SH-SY5Y (cell line): ENCODE data around the gene RNF25.

Experiments
- GATA2 ChIP-seq: IDR thresholded peaks from 2 replicates; pipeline ENCODE4 v1.6.1; 2011; ENCODE audit warnings: mild to moderate bottlenecking, low read depth, low read length
- GATA3 ChIP-seq: IDR thresholded peaks from 2 replicates; pipeline ENCODE4 v1.6.1; 2011; ENCODE audit warnings: low read depth, mild to moderate bottlenecking, low read length, moderate library complexity

The RNF25 gene, protein sequence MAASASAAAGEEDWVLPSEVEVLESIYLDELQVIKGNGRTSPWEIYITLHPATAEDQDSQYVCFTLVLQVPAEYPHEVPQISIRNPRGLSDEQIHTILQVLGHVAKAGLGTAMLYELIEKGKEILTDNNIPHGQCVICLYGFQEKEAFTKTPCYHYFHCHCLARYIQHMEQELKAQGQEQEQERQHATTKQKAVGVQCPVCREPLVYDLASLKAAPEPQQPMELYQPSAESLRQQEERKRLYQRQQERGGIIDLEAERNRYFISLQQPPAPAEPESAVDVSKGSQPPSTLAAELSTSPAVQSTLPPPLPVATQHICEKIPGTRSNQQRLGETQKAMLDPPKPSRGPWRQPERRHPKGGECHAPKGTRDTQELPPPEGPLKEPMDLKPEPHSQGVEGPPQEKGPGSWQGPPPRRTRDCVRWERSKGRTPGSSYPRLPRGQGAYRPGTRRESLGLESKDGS

GRCh38 chr2:218671654-218672566 is at the start of gene RNF25, which contains the start of gene STK36:
Gene RNF25, minus strand, starts transcription at chr2:218672002. Its CDS starts 32 bp downstream, at chr2:218671970.
Gene STK36, plus strand, starts transcription at chr2:218672086. Its CDS starts 744 bp downstream, at chr2:218672830.
- TF ChIP-seq GATA3, result no peak
- peak; percentile 34; the same call in 1 of the 2 replicates for TF ChIP-seq GATA2

DNA sequence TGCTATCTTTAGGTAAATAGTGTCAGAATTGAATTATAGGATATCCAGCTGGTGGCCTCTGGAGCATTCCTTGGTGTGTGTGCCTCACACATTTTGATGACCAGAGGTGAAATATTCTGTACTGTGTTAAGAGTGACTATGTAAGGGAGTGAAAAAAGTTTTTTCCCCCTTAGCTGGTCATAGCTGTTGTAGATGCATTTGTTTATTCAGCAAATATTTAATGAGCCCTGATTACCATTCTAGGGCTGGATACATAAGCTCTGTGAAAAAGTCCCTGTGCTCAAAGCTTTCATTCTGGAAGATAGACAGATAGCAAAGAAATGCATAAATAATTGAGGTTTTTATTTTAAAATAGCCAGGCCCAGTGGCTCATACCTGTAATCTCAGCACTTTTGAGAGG is 49.7 kb upstream of the RNF25 start:
- TF ChIP-seq GATA2 (no peak), GATA3 (no peak)

DNA sequence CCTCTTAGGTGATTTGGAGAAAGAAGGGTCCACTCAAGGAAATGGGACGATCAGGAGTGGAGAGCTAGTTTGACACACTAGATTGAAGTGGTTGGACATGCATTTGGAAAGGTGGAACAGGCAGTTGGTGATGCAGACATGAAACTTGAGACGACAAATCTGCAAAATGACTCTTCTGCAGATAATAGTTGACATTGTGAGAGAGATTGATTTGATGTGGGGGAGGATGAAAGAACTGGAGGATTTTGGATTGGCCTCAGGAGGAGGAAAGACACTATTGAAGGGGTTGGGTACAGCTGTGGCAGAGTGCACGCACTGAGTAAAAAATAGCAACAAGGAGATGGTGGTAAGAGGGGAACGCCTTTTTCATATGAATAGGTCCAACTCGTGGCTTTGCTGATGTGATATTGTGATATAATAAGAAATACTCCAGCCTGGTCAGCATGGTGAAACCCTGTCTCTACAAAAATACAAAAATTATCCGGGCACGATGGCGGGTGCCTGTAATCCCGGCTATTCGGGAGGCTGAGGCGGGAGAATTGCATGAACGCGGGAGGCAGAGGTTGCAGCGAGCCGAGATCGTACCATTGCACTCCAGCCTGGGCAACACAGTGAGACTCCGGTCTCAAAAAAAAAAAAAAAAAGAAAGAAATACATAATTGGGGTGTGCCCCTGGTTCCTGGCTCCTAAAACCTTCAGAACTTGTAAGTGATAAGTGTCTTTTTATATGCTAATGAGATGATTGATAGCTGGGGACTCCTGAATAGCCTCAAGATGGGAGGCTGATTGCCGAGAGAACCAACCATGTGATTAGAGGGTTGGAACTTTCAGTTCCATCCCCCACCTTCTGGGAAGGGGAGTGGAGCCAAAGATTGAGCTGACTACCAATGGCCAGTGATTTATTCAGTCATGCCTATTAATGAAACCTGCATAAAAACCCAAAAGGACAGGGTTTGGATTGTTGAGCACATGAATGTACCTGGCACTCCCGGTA is 48.5 kb upstream of the RNF25 start:
- no peak for TF ChIP-seq GATA2
- no peak for TF ChIP-seq GATA3

DNA sequence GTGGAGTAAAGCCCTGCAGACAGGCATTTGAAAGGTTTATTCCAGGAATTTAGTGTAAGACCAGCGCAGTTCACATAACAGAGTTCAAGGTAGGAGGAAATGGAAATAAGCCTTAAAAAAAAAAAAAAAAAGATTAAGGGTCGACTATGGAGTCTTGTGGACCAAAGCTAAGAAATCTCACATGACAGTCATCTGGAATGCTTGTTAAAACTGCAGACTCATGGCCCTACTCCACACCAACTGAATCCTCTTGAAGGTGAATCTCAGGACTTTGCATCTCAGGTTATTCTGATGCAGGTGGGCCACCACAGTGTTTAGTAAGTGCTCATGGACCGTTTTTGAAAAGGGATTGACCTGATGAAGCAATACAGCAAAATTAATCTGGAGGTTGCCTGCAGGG is 47.7 kb upstream of the RNF25 start:
- TF ChIP-seq GATA3 (no peak), GATA2 (no peak)

DNA sequence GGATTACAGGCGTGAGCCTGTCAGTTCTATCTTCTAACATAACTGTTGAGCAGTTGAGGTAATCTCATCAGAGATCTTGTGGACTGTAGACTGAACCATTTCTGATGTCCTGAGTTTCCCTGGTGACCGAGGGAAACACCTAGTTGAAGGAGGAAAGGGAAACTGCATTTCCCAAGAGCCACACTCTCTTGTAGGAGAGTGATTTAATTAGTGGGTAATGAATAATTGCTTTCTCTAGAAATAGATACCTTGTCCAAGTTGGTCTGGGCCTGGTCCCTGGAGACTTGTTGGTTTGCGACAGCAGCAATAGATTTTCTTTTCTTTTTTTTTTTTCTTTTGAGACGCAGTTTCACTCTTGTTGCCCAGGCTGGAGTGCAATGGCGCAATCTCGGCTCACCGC is 46.3 kb upstream of the RNF25 start:
- TF ChIP-seq GATA3 (no peak), GATA2 (no peak)

- TF ChIP-seq GATA3 (no peak), GATA2 (no peak)
Measured at GRCh38 chr2:218717262-218717661, 45.5 kb upstream of the RNF25 start.

GRCh38 chr2:218716070-218716469 is 44.3 kb upstream of the RNF25 start:
- TF ChIP-seq GATA2, result no peak
- no peak for TF ChIP-seq GATA3

- TF ChIP-seq GATA3, result no peak
- no peak for TF ChIP-seq GATA2
Measured at GRCh38 chr2:218713922-218714321, 42.1 kb upstream of the RNF25 start.

- TF ChIP-seq GATA2, result no peak
- no peak for TF ChIP-seq GATA3
Measured at GRCh38 chr2:218711550-218711929, 39.7 kb upstream of the RNF25 start.

- TF ChIP-seq GATA3 (no peak), GATA2 (no peak)
Measured at GRCh38 chr2:218710687-218711549, 39.1 kb upstream of the RNF25 start, which contains the start of gene TTLL4. Gene TTLL4, plus strand, starts transcription at chr2:218710835. Its CDS starts 26,842 bp downstream, at chr2:218737677.

GRCh38 chr2:218710334-218710686 is 38.5 kb upstream of the RNF25 start:
- TF ChIP-seq GATA3 (no peak), GATA2 (no peak)

DNA sequence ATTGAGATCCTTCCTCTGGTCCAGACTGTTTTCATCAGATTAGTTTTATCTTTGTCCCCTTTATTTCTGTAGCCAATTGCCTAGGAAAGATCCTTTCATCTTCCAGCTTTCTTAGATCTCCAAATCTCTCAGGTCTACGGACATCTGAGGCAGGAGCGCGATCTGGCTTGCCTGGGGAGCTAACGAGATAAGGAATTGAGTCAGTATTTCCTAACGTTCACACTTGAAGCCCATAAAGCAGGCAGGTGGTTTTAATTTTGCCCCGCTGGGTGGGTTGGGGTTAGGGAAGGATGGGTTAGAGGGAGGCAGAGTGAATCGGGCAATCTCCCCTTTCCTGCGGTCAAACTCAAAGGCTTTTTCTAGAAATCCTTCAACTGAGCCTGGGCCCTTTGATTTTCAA is 38.1 kb upstream of the RNF25 start:
- TF ChIP-seq GATA3 (no peak), GATA2 (no peak)

DNA sequence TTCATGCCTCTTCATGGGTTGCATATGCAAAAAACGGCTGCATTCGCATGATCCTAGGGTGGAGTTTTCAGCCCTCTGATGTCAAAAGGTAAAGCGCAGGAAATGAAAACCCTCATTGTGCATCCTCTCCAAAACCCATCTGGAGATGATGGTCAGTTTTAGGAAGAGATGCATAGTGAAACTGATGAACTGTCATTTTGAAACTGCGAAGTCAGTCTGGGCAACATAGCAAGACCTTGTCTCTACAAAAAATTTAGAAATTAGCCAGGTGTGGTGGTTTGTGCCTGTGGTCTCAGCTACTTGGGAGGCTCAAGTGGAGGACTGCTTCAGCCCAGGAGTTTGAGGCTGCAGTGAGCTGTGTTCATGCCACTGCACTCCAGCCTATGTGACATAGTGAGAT is 36.3 kb upstream of the RNF25 start:
- TF ChIP-seq GATA3, result no peak

DNA sequence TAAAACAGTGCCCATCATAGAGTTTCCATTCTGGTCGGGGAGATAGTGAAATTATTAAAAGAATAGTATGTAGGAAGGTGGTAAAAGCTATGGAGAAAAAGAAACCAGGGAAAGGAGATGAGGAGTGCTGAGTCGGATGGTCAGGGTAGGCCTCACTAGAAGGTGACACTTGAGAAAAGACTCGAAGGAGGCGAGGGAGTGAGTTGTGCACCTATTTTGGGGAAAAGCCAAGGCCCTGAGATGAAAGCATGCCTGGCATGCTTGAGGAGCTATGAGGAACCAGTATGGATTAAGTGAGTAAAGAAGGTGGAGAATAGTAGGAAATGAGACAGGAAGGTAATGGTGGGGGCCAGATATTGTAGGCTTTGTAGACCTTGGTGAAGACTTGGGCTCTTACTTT is 31.5 kb upstream of the RNF25 start:
- TF ChIP-seq GATA2, result no peak
- TF ChIP-seq GATA3, result no peak

DNA sequence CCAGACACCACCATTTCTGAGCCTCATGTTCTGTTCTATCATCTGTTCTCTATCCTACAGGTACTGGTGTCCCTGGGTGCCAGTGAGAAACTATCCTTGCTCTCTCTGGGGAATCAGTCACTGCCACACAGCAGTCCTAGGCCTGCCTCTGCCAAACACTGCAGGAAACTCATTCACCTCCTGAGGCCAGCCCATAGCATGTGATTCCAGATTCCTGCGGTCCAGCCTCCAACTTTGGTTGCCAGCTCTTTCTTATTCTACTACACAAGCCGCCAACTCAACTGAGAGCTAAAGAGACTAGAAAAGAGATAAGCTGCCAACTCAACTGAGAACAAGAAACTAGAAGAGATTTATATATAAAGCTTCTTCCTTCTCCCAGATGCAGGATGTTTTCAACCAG is 30.0 kb upstream of the RNF25 start:
- TF ChIP-seq GATA3, result no peak
- TF ChIP-seq GATA2, result no peak
